Ovary (tissue), 3 donors: Measurements from ENCODE around the gene RFX1.

ENCODE experiments used
- EP300 ChIP-seq: sonication (generic); formaldehyde crosslinking; IDR thresholded peaks from one replicate; pipeline ENCODE4 v1.6.1; 2017; ENCODE audit warnings: antibody characterized with exemption
- POLR2A ChIP-seq: fragments of 450-650 bp; IDR thresholded peaks from one replicate; pipeline ENCODE4 v1.6.1; 2017; ENCODE audit warnings: antibody characterized with exemption, mild to moderate bottlenecking, moderate library complexity
- TF ChIP-seq, protein P1 (sequence below), 3 donors: fragments of 450-650 bp in 2 of 3; fragments of 200-600 bp in 1 of 3; IDR thresholded peaks; one replicate each; pipeline versions ENCODE4 v1.5.1 to v1.8.0; 2016 to 2022; ENCODE audit warnings: antibody characterized with exemption in 3 of 3, mild to moderate bottlenecking in 1 of 3
- donor health status: DM: no; HTN: no; CAD: no.

DNA sequence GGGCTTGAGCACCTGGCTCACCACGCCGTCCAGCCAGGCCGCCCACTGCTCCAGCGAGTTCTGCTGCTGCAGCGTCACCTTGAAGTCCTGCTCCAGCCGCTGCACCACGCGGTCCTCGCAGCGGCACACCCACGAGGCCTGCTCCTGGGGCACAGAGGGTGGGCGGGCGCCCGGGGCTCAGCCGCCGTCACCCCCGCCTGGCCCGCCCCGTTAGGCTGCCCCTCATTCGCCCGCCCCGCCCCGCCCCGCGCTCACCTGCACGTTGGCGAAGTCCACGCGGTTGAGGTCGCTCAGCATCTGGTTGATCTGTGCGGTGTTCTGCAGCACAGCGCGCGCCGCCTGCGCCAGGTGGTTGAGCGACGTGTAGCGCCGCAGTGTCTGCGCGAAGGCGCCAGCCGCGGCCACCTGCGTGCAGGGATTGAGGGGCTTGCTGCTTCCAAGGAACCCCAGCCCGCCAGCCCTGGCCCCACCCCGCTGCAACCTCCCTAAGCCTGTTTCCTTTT lies 42.5 kb downstream of the RFX1 start:
- no peak for TF ChIP-seq POLR2A
- TF ChIP-seq, protein P1, sequence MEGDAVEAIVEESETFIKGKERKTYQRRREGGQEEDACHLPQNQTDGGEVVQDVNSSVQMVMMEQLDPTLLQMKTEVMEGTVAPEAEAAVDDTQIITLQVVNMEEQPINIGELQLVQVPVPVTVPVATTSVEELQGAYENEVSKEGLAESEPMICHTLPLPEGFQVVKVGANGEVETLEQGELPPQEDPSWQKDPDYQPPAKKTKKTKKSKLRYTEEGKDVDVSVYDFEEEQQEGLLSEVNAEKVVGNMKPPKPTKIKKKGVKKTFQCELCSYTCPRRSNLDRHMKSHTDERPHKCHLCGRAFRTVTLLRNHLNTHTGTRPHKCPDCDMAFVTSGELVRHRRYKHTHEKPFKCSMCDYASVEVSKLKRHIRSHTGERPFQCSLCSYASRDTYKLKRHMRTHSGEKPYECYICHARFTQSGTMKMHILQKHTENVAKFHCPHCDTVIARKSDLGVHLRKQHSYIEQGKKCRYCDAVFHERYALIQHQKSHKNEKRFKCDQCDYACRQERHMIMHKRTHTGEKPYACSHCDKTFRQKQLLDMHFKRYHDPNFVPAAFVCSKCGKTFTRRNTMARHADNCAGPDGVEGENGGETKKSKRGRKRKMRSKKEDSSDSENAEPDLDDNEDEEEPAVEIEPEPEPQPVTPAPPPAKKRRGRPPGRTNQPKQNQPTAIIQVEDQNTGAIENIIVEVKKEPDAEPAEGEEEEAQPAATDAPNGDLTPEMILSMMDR (IDR thresholded peaks at IDR 0.05) = no peak
- TF ChIP-seq EP300 = no peak
